ENCODE data around the gene COPE.

GRCh38 chr19:18945297-18945696, 26.1 kb upstream of the COPE start:
- TF ChIP-seq CTCF (IDR thresholded peaks at IDR 0.05): no peak
- no peak for TF ChIP-seq POLR2A (IDR thresholded peaks at IDR 0.05)
